GM12873 (cell line): ENCODE data around the gene SC5D.

Experiments used
- CTCF ChIP-seq: IDR thresholded peaks from 2 replicates; pipeline ENCODE4 v1.5.1; 2012; ENCODE audit warnings: low read depth, mild to moderate bottlenecking, moderate library complexity, low read length, control low read depth; ENCODE audit not compliant: insufficient read depth; ENCODE audit errors: missing control alignments

Gene SC5D

DNA sequence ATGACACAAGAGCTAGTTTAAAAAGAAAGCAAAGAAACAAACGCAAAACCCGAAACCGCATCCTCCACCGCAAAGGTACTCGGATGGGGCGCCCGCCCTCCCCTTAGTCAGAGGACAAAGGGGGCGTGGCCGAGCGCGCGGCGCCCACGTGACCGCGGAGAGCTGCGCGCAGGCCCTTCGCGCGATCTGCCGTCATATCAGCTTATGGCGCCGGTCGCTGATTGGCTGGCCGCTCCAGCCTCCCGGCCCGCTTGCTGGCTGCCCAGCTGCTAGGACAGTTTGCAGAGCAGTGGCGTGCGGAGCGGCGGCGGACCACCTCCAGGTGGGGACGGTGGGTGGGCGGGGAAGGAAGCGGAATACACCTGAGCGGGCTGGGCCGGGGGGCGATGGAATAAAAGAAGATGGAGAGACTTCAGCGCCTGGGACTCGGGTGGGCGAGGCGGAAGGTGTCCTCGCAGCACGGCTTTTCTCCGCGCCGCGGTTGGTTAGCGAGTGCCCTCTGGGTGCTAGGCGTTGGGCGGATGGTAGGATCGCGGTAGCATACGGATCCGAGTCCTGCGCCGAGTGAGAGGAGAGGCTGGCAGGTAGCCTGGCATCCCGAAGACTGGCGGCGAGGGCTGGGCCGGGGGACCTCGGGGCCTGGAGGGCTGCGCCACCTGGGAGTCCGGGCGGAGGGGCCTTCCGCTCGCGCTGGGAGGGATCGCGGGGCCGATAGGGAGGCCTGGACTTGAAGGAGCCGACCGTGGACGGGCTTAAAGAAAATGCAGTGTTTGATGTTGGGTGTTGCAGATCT lies at the start of gene SC5D:
Gene SC5D, plus strand, starts transcription at position 277 of the 793 bp plus-strand sequence. CDS start 10,605 bp downstream, outside the sequence.
- TF ChIP-seq CTCF: no peak

- no peak for TF ChIP-seq CTCF
Observed at GRCh38 chr11:121244884-121245283, 47.7 kb upstream of the SC5D start.

GRCh38 chr11:121246021-121246768 lies 46.4 kb upstream of the SC5D start:
- TF ChIP-seq CTCF: no peak

DNA sequence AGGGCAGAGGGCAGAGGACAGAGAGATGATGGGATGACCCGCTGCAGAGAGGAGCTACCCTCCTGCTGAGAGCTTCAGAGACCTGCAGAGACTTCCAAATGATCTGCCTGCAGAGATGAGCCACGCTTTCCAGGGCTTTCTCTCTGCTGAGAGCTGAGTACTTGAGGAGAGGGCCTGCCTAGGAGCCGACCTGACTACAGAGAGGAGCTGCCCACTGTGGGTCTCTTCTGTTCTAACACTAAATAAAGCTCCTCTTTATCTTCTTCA lies 45.9 kb upstream of the SC5D start:
- TF ChIP-seq CTCF: no peak

GRCh38 chr11:121248496-121248895 lies 44.1 kb upstream of the SC5D start:
- no peak for TF ChIP-seq CTCF

- TF ChIP-seq CTCF: peak; percentile 69
Observed at GRCh38 chr11:121249039-121249663, 43.4 kb upstream of the SC5D start.

DNA sequence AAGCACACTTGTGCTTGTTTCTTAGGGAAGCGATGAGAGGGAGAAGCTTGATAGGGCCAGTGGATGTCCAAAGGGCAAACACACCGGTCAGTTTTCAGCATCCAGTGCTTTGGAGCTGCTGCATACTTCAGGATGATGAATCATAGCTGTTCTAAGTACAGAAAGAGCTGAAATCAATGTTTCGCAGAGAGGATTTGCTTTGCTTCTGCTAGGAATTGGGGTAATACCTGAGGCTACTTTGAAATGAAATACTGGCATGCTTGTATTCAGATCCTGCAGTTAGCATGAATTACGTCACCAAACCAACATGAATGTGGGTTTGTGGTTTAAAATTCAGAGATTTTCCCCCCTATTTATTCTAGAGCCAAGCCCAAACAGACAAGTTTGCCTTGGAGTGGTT lies 41.7 kb upstream of the SC5D start:
- TF ChIP-seq CTCF: no peak
